Epithelial cell of proximal tubule (primary cell): ENCODE measurements around the gene MED25. TPM values are rescaled to one million over a fixed set of nuclear protein-coding genes. Genes with fewer than 3 reads are reported as not detected.

Experiments
- DNase-seq: peaks from one replicate; pipeline ENCODE4 v3.0.0-alpha.2; 2011; ENCODE audit warnings: low read depth
- H3K4me3 ChIP-seq: 2 replicates; pipeline ENCODE4 v1.5.1; 2011; ENCODE audit warnings: low read depth, mild to moderate bottlenecking, low read length
- CTCF ChIP-seq: conservative IDR thresholded peaks from 2 replicates; pipeline ENCODE4 v1.5.1; 2012; ENCODE audit warnings: low read depth, mild to moderate bottlenecking, low read length
- total RNA-seq: library from RNA; depleted of rRNA; stranded (reverse); fragments of >200 nt; gene quantifications from 2 replicates; pipeline ENCODE4 v1.2.3, GENCODE V29; 2015

MED25 gene
- total RNA-seq, 1 donor from 2014 or later = 34.8 TPM

GRCh38 chr19:49775742-49776370 is 42.2 kb upstream of the MED25 start:
- TF ChIP-seq CTCF = no peak
- H3K4me3 ChIP-seq = no peak overlapping the region
- no peak for DNase-seq

GRCh38 chr19:49776371-49776764 is 41.7 kb upstream of the MED25 start:
- no peak for DNase-seq
- no peak for TF ChIP-seq CTCF
- no peak overlapping the region for H3K4me3 ChIP-seq

GRCh38 chr19:49779731-49780555 is 38.1 kb upstream of the MED25 start:
- no peak for TF ChIP-seq CTCF
- no peak for DNase-seq
- no peak overlapping the region for H3K4me3 ChIP-seq

- no peak overlapping the region for H3K4me3 ChIP-seq
- TF ChIP-seq CTCF = no peak
- DNase-seq = no peak
Observed at GRCh38 chr19:49780861-49781260, 37.2 kb upstream of the MED25 start.

- TF ChIP-seq CTCF = no peak
Observed at GRCh38 chr19:49781394-49781793, 36.7 kb upstream of the MED25 start.

GRCh38 chr19:49782515-49782914 is 35.6 kb upstream of the MED25 start:
- DNase-seq = no peak
- TF ChIP-seq CTCF = no peak
- no peak overlapping the region for H3K4me3 ChIP-seq

More at GRCh38 chr19:49781394-49781793, 36.7 kb upstream of the MED25 start:
- H3K4me3 ChIP-seq = no peak overlapping the region
- DNase-seq = no peak
